ENCODE results near the gene TWIST1.

The TWIST1 gene

DNA sequence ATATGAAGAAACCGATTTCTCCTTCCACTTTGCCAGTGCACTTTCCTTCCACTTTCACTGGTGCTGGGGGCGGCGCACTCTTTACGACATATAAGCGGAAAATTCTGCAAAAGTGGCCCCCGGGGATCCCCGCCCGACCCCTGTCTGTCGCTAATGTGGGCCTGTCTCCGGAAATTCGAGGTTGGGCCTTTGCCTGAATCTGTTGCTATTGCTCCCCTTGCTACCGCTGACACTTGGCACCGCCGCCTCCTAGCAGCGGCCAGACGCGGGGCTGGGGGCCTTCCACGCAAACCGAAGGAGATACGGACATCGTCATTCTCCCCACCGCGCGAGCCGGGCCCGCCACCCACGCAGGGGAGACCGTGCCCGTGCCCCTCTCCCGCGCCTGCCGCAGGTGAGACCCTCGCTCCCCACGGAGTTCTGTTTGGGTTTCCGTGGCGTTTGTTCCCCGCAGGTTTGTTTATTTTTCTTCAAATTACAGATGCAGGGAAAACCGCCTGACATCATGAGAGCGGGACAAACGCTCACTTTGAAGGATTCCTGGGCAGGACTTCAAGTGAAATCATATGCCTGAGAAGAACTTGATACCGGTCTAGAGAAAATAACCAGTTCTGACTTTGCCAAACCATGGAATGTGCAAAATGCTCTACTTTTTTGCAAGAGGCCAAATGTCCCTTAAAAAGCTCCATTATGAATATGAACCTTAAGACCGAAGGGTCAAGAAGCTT lies 5.0 kb downstream of the TWIST1 start:
- DNase-seq: no peak

DNA sequence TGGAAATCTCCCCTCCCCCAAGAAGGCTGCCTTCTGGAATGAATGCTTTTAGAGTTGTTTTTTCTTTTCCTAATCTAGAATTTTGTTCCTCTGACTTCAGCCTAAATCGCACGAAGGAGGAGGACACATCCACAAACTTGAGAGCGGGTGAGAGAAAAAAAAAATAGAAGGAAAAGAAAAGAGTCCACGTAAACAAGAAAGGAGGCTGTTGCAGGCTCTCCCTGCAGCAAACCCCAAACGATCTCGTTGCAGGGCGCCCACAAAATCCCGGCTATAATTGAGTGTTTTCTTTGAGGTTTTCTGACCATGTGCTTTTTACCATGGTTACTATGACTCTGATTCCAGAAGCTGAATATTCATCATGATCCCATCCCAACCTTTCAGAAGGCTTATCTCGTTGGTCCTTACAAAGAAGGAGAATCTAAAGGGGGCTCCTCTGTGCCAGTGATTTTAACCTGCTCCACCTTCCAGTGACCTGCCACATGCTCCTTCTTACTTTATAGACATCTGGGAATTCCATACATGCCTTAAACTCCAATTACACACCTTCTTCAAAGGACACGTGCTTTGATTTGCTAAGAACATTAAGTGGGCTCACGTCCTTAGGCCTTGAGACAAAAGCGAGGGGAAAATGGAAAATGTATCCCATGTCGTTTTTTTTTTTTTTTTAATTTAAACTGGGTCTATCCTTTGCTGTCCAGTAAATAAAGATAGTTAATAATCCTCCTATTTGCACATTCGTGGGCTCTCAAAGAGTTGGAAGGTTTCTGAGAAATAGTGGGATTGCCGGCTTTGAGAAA lies 5.8 kb downstream of the TWIST1 start:
- DNase-seq: no peak

DNA sequence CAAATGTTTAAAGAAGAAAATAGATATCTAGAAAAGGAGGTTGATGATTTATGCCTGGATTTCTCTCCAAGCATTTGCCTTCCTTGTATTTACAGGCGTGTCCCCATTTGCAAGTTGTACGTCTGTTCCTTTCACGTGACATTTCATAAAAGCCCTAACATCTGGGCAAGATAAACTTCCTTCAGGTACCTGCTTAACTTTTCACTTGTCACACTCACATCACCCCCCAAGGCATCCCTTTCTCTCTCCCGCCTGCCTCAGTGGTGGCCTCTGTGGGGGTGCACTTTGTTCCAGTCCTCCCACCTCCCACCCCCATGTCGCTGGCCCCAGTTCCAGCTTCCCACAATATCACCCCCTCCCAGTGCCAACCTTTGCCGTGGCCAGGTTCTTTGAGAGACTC lies 6.7 kb downstream of the TWIST1 start:
- no peak for DNase-seq

DNA sequence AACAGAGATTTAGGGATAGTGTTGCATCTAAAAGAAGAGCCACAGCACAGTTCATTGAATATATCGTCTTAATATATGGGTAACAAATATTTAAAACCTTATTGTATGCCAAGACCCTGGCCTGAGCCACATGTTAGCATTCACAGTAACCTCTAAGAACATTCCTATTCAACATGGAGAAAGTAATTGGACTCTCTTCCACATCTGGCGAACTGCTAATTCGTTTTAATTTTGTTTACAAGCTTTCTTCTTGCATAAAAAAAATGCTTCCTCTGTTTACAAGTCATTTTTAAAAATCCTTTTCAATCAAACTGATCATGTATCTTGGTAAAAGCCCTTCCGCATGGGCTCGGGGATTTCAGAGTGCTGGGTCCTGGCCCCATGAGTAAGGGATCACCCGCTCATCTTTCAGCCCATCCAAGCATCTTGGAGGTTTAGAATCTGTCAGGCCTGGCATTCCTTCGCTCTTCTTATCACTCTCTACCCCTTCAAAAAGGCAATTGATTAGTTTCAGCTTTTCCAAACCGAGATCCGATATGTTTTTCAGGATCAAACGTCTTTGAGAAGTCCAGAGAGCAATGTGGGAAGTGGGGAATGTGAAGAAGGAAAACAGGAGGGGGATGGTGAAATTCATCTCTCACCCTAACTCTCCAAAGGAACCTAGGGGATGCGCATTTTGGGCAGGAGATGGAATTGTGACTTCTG lies 7.3 kb downstream of the TWIST1 start:
- no peak for DNase-seq

DNA sequence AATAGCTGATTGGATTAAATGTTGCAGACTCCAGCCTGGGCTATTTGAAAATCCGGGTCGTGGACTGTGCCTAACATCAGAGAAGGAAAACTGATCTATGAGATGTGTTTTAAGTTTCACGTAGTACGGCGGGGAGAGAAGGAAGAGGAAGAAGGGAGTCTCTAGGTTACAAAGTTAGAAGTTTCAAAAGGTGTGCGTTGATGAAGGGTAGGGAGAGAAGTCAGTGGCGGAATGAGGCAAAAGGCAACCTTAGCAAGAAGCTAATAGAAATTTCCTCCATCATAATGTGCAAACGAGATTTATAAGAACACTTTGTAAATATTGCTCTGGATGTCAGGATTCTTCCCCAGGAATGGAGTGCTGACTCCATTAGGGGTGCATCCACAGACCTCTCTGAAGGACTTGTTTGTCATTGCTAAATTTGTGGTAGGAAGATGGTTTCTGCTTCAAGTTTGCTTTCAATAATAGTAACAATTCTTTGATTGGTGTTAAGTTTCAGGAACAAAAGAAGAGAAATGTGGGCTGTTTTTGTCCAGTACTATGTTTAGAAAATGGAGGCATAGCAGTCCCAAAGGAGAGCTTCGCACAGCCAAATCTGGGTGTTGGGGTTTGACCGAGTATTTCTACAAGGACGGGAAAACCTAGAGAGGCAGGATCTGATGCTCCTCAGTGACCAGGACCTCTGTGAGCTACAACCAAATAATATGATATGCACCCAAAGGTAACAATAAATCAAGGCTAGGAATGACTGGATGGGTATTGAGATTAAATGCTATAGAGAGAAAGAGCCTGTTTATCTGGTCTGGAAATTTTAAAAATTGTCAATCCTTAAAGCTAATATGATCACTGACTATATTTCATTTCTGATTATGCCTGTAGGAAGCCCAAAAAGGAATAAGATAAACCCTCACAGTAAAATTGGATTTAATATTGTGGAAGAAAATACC lies 8.2 kb downstream of the TWIST1 start:
- DNase-seq: no peak

DNA sequence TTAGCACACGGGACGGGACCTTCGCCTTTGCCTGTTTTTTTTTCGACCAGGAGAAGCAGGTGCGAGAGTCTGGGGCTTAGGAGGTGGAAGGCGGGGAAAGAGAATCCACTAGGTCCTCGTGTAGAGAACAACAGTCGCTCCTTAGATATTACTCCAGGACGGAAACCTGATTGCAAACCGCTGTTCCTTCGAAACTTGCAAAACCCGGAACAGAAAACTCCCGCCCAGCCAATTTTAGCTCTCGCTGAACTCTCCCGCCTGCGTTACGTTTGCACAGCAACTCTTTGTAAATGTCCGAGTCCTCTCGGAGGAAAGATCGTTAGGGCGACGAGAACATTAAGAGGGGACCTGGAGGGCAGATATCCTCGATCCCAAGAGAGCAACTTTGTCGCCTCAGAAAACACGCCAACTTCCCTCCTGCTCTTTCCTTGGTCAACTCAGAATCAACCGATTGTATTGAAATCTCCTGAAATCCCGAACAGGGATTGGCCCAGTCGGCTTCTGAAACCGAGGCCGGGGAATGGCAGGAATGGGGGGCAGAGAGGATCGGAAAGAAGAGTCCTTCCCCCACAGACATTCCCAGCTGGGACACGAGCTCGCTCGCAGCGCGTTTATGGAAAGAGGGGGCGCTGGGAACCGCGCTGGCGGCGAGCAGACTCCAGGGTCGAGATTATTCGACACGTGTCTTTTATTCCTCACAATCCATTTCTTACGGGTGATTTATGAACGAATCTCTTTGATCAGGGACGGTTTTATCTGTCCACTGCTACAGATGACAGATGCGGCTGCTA lies 9.9 kb downstream of the TWIST1 start:
- DNase-seq: peak; percentile 58

DNA sequence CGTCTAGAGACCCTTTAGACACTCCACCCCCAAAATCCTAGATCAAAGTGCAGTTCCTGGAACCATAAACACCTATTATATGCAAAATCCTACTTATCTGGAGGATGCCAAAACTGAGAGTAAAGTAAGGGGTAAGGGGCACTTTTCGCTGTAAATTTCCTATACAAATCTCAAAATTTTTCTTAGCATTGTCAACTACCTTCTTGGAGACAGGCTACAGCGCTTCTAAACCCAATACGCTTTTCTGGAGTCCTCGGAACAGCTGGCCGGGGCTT lies 10.4 kb downstream of the TWIST1 start:
- no peak for DNase-seq

DNA sequence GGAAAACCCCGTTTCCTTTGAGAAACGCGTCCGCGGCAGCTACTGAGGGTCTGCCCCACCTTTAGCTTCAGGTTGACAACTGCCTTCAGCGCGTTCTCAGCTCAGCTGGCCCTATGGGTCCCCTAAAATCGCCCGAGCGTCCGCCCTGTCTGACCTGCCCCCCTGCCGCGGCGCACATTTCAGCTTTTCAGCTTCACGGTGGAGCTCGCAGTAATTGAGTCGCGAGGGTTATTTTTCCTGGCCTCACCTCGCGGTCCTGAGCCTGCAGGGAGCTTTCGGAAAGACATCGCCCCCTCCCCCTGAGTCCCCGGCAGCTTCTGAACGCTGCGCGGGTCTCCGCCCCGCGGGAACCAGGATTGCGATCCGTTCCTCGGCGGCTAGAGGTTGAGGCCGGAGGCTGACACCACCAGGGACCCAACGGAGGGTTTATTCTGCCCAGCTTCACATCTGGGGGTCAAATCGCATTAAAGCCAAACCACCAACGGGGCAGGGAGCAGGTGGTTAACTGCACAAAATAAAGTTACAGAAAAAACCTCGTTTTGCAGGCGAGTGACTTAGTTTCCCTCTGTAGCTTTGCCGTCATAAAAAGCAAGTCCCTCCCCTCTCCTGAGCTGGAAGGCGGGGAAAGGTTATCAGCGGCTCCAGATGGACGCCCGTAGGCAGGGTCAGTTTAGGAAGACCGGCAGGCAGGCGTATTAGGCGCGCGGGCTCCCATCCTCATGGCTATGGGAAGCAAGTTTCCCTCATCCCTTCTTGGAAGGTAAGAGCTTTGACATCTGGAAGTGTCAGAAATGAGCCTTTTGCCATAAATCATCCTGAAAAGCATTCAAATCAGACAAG lies 11.0 kb downstream of the TWIST1 start:
- DNase-seq: no peak

DNA sequence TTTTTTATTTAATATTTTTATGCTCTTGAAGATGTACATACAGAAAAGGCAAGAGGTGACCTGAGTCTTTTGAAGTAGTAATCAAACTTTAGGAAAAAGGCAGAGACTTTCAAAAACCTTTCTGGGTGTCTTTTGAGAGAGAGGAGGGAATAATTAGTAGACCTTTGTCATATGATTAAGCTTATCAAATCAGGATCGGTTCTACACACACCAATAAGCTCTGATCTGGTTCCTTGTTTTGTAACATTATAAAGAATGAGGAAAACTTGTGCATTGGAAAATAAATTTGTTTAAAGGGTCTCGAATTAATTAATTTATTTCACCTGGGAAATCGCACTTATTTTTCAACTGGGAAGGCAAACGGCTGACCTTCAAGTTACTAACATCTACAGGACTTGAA lies 11.9 kb downstream of the TWIST1 start:
- DNase-seq: no peak

DNA sequence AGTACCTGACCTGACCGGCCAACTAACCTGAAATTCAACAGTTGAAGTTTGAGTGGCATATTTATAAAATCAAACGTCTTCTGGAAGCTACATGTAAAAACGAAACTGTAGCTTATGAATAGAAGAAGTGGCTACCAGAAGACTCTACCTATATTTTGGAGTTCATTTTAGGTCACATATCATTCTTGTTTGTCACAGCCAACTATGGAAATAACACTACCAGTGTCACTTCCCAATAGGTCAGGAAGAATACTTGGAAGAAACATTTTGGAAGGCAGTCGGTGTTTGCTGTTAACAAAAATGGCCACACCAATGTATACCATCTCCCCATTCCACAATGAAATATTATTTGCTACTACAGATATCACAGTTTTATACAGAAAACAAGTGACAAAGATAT lies 12.6 kb downstream of the TWIST1 start:
- no peak for DNase-seq

DNA sequence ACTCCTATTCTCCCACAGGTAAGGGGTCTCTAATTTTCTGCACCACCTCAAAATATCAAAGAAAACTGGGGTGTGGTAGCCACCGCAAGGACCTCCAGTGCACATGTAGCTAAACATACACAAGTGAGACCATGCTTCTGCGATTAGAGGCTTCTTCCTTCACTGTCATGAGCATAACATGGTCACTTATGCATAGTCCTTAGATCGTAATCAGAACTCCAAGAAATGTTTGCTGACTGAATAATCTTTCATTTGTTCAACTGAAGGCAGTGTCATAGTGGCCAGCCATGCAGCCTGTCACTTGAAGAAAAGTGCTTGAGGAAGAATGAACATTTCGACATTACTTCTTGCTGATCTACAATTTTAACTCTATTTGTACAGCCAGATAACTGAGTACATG lies 14.6 kb downstream of the TWIST1 start:
- no peak for DNase-seq

DNA sequence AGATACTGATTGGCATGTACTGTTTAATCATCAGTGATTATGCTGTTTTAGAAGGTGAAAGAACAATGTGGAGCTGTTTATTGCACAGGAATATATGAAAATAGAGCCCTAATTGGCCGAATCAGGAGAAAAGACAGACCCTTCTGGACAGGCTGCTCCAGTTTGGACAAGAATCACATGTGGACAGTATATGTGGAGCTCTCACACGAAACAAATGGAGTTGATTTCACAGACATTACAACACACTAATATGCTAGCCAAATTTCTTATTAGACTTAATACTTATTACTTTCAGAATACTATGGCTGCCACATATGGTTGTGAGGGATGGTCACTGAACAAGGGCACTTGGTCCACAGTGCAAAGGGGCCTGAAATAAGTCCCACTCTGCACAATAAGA lies 15.5 kb downstream of the TWIST1 start:
- no peak for DNase-seq

DNA sequence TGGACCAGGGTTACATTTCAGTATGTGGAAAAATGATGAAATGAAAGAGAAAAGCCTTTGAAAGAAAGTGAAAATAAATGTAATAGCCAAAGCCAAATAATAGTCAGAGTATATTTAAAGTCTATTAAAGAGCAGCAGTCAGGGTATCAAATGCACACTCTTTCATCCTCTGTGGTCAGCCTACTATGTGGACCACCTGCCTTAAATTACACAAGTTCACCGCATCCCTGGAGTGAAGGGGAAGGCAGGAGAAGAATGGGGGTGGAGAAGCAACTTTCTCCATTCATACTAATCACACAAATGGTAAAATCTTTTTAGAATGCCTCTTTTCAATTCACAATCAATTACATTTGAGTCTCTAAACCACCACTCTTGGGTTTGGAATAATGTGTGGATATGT lies 16.0 kb downstream of the TWIST1 start:
- no peak for DNase-seq

DNA sequence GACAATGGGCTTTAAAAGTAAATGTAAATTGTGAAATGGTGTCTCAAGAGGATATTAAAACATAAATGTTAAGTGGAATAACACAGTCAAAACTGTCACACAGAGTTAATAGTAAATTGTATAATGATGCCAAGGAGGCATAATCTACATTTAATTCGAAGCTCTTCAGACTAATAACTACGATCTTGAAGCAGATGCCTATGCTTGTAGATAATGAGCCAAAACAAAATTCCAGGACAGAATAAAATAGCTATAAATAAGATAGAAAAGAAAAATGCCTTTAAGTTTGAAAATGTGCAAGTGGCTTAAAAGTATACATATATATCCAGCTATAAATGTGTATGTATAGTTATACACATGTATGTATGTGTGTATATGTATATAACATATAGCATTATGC lies 17.5 kb downstream of the TWIST1 start:
- DNase-seq: no peak

DNA sequence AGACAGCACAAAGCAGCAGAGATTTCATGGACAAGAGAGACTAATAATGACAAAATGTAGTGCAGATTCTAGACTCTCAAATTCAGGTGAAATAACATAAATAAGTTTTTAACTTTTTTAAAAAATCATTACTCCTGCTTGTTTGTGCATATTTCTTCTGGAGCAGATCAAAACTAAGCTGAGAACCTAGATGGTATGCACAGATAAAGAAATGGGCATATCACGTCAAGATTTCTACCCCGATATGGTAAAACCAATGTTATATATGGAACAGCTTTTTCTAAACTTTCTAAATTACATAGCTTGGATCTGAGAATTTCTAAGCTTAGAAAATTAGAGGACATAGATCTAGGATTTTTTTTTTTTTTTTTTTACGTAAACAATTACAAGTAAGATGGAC lies 18.2 kb downstream of the TWIST1 start:
- DNase-seq: no peak

DNA sequence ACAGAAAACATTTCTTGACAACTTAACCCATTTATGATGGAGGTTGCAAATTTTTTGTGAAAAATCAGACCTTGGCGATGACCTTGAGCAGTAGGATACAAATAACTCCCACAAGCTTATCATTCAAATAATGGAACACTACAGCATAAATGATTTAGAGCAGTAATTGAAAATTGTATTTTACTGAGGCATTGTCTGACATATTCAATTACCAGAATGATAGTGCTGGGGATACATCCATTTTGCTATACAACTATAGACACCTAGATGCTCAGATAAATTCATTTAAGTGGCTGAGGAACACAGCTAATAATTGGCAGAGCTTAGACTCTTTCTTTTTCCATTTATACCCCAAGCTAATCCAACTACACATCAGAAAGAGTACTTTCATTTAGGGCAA lies 18.9 kb downstream of the TWIST1 start:
- no peak for DNase-seq

DNA sequence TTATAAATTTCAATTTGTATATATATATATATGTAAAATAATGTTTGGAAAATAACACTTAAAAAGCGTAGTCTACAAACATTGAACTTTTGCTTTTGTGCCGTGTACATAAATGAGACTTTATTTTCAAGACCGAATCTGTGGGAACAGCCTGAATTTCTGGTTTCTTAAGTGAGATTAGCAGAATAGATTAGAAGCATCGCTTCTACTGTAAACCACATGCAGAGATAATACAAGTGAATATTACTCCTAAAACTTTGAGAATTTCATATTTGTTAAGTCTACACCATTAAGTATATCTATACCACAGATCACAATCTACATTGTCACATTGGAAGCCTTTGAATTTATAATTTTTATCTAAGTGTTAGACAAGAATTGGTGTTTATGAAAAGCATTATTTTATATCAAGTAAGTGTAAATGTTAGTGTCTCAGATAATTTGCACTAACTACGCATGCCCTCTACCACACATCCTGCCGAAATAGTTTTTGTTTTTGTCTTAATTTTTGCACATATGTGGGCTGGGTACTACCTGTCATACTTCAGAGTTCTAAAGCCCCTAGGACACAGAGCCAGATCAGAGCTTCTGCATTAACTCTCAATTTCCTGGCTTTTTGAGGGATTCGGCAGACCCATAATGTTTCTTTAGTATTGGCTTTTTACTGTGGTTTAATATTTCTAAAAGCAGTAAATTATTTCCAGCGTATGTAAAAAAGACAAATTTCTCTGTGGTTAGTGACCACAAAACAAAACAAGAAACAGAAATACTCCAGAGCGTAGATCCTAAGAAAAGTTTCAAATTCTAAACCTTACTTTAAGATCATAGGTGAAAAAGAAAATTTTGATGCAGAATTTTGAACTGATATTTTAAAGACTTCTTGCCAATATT lies 20.0 kb downstream of the TWIST1 start:
- no peak for DNase-seq

DNA sequence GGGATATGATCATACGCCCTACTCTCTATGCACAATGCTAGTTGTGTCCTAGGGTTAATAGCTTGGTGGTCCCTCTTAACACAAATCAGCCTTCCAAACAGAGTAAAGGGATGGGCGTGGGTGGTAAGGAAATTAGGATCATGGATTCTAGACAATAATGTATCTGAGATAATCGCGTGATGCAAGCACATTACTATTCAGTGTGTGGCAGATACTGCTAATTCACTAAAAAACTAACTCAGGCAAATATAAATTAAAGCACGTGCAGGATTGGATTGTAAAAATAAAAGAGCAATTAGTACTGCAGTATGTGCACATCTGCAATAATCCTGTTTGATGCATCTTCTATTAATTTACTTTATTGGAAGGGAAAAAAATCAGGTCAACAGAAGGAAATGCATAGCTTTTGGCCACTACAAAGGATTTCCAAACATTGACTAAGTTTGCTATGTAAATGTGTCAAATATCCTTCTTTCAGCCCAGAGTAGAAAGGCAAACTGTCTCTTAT lies 22.0 kb downstream of the TWIST1 start:
- DNase-seq: no peak

DNA sequence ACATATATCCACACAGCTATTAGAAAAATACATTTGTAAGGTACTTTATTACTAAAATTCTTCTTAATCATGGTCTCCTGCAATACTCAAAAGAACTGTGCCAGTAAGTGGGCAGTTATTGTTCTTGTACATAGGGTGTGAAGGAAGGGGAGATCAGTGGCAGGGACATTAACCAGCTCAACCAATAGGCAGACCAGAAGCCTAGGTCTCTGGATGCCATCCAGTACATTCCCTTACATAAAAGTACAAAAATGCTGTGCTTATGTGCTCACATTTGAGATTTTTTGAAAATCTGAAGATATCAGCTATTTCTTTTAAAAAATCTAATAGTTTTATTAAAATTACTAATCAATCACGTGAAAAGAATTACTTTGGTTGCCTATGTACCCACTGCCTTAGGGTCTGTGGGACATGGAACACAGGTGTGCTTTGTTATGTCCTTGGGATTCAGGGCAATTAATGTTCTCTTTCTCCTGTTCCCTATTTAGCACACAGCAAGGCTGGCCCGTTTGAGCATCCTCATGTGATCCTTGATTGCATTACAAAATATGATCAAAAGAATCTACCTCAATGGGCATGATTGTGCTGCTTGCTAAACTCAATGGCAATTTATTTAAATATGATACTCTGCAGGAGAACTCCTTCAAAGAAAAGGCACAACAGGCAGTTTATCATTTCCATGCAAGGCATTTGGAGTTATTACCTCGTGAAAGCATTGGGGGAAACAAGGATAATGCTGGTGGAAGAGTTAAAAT lies 22.7 kb downstream of the TWIST1 start:
- no peak for DNase-seq

All from hematopoietic multipotent progenitor cell treated with erythropoietin and hydrocortisone succinate and interleukin-3 and kit ligand, for 4 days (in vitro differentiated cells).